ENCODE data around the gene DMC1.
"Not testable (repeated sequence)": the region's sequence is repeated elsewhere in the genome, so short reads cannot be mapped to it uniquely, and the experiment has no call there.

The DMC1 gene

DNA sequence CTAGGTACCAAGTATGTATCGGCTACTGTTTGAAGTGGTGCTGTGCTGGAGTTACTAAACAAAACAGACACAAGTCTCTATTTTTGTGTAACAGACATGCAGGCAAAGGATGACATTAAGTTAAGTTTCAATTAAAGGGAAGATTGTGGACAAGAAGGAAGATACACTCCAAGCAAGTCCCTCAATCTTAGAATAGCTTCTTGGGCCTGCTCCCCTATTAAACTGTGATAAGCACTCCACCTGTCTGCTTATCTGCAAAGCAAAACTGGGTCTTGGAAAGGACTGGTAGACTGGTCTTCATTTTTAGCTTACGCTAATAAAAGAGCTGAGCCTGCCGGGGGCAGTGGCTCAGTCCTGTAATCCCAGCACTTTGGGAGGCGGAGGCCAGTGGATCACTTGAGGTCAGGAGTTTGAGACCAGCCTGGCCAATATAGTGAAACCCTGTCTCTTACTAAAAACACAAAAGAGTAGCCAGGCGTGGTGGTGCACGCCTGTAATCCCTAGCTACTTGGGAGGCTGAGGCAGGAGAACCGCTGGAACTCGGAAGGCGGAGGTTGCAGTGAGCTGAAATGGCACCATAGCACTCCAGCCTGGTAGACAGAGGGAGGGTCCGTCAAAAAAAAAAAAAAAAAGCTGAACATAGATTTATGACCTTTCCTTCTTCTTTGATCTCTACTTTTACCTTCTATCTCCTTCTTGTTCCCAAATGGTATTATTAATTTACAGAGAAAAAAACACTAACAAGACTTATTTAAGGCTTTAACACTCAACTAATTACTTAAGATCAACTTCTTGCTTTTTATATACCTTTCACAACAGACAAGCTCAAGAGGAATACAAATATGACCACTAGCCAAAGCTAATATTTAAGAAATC is 67.9 kb downstream of the DMC1 start:
- DNase-seq (ENCODE audit: low spot score), result no peak

GRCh38 chr22:38497869-38498268 is 72.1 kb downstream of the DMC1 start:
- DNase-seq (ENCODE audit: low spot score), result no peak

- DNase-seq (ENCODE audit: low spot score), result no peak
Observed at GRCh38 chr22:38494939-38495338, 75.0 kb downstream of the DMC1 start.

DNA sequence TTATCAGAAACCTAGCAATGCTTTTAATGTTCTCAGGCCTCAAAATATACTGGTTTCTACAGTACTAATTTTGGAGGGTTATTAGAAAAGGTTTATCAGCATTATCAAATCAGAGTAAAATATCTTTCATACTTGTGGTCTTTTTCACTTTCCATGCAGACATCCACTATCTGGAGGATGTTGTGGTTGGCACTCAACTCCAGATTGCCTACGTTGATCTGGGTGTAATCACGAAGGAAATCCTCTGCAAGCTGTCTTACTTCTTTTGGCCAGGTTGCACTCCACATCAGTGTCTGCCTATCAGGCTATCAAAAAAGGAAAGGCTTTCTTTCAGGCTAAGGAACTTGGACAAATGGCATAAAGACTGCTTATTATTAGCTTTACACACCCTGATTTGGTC is 75.5 kb downstream of the DMC1 start:
- no peak for DNase-seq (ENCODE audit: low spot score)

DNA sequence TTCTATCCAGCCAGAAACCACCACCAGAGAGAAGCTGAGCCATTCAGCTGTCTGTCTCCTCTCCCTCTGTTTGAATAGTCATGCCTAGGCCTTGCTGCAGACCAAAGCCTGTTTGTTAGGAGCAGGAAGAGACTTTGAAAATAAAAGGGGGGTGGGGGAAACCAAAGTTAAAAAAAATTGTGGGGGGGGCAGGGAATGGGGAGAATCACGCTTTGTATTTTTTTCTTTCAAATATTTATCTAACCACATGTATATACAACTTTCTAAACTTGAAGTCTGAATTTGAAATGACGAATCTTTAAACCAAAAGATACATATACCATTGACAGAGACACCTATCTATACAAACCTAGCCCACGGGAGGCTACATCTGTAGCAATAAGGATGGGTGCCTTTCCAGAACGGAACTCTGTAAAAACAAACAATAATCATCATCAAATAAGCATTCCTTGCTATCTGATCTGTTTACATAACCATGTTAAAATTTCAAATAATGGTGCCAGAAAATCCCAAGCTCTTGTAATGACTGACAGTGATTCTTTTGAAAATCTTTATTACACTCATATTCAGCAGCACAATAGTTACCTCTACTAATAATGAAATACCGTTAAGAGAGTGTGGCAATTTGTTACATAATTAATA is 78.2 kb downstream of the DMC1 start:
- no peak for DNase-seq (ENCODE audit: low spot score)

- DNase-seq (ENCODE audit: low spot score), result no peak
Observed at GRCh38 chr22:38490915-38491314, 79.1 kb downstream of the DMC1 start.

- DNase-seq (ENCODE audit: low spot score), result peak; percentile 20
Observed at GRCh38 chr22:38490475-38490874, 79.5 kb downstream of the DMC1 start.

GRCh38 chr22:38489561-38490145 is 80.3 kb downstream of the DMC1 start:
- DNase-seq (ENCODE audit: low spot score), result no peak

DNA sequence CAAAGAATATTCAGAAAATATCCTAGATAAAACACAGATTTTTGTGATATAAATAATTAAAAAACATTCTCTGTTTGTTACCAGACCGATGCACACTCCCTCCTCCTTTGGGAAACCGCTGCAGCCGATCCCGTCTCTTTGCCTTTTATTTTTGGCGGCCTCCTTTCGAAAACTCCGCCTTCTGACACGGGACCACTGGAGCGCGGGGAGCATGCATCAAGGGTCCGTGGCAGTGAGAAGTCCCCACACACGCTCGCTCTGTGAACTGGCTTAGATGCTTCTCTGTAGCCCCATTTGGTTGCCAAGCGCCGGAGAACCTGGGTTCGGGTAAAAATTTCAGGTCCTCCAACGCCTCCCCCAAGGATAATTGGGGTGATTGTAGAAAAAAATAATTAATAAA is 80.8 kb downstream of the DMC1 start:
- no peak for DNase-seq (ENCODE audit: low spot score)

- no peak for DNase-seq (ENCODE audit: low spot score)
Observed at GRCh38 chr22:38487946-38488345, 82.0 kb downstream of the DMC1 start.

DNA sequence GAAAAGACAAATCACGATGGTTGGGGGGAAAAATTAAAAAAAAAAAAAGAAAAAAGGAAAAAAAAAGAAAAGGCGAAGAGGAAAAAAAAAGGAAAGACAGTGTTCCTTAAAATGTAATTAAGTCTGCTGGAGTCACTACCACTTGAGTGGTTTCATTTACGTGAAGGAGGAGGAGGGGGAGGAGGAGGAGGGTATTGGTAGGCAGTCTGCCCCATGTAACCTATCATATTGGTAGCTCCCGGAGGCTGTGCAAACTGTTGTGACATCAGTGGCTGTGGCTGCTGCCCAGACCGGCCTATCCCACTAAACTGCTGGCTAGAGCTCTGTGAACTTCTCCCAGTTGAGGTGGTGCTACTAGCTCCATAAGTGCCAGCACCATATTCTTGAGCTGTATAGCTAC is 84.2 kb downstream of the DMC1 start:
- DNase-seq (ENCODE audit: low spot score), result no peak

DNA sequence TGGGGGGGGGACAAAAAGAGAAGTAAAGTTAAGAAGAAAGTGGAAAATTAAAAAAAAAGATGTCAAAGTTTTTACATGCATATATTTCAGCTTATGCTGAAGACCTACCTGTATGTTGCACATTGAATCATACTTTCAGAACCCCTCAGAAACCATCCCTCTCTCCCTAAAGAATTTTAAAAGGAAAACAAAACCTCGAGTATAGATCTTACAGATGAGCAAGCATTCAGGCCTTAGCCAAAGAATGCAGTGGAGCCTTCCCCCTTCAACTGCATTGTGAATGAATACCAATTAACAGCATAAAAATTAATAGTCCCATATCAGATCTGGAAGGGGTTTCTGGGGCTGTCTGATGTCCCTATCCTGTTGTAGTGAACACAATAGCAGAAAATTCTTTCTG is 85.7 kb downstream of the DMC1 start:
- DNase-seq (ENCODE audit: low spot score), result no peak

GRCh38 chr22:38482662-38483308 is 87.2 kb downstream of the DMC1 start:
- no peak for DNase-seq (ENCODE audit: low spot score)

GRCh38 chr22:38481871-38482332 is 88.1 kb downstream of the DMC1 start:
- no peak for DNase-seq (ENCODE audit: low spot score)

GRCh38 chr22:38481162-38481870 is 88.7 kb downstream of the DMC1 start:
- DNase-seq (ENCODE audit: low spot score), result no peak

DNA sequence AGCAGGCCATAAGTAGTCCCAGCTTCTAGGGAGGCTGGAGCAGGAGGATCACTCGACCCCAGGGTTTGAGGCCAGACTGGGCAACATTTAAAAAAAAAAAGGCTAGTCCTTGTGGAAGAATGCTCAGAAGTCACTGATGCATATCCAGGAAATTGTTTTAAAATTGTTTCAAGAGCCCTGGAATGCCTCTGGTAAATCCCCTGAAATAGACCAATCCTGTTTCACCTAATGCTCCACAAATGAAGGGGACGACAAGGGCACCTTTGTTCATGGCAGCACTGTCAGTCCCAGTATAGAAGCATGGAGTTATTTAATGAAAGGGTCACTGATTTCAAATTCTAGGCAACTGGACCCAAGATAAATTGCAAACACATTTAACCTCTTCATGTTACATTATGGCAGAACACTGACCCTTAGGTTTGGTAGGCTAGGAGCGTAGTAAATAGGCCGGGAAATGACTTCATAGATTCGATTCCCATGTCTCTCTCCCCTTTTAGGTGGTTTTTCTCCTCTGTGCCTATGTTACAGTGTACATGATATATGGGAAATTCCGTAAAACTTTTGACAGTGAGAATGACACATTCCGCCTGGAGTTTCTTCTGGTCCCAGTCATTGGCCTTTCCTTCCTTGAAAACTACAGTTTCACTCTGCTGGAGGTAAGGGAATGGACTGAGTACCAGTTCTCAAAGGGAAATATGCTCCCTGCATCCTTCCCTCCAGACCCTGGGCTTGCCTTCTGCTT is 90.7 kb downstream of the DMC1 start:
- DNase-seq (ENCODE audit: low spot score), result no peak

DNA sequence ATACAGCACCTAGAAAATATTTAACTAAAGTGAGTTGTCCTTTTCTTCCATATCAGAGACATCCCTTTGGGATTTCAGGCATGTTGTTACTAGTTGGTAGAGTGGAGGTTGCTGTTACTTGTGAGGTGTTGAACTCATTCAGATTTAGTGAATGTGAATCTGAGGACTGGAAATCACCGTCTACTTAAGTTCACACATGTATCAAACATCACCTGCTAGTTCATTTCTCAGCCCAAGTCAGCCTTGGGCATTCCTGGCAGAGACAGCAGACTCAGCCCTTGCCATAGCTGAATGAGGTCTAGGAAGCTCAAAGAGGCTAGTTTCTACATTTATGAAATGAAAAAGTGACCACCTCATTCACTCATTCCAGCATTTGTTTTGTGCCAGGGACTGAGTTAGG is 92.4 kb downstream of the DMC1 start:
- DNase-seq (ENCODE audit: low spot score), result no peak

DNA sequence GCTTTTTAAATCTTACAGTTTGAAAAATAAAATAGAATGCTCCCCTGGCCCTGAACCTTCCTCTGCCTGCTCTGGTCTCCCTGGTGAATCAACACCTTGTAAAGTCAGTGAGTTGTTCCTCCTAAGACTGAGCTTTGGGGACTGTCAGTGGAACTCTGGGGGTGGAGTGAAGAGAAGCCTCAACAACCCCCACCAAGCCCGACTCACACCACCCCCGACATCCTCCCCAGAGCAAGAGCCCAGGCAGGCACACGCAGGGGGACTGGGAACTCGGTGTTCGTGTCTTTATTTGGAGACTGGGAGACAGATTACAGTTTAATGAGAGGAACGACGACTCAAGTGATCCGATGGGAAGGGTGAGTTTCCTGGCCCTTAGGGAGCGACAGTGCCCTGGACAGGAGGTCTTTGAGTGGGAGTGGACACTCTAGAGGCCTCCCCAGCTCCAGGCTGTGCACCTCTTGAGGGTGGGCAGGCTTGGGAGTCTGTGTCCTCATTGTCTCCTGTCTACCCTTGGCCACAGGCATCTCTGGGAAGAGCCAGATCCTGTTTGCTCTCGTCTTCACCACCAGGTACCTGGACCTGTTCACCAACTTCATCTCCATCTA is 95.9 kb downstream of the DMC1 start:
- no peak for DNase-seq (ENCODE audit: low spot score)

GRCh38 chr22:38471237-38471636 is 98.7 kb downstream of the DMC1 start:
- DNase-seq (ENCODE audit: low spot score), result no peak

- DNase-seq (ENCODE audit: low spot score), result not testable (repeated sequence)
Observed at GRCh38 chr22:38470179-38470578, 99.8 kb downstream of the DMC1 start.

GRCh38 chr22:38469306-38469781 is 100.6 kb downstream of the DMC1 start:
- DNase-seq (ENCODE audit: low spot score), result no peak
